ENCODE results near the gene TMEM126A.

The TMEM126A gene

GRCh38 chr11:85697747-85698146, 50.0 kb downstream of the TMEM126A start:
- TF ChIP-seq GATA1 (IDR thresholded peaks at IDR 0.05; ENCODE audit: low read depth, low read length) (no peak), POLR2A (IDR thresholded peaks at IDR 0.05; ENCODE audit: low read length) (no peak)
- no peak for DNase-seq

- TF ChIP-seq GATA1 (IDR thresholded peaks at IDR 0.05; ENCODE audit: low read depth, low read length) (no peak), POLR2A (IDR thresholded peaks at IDR 0.05; ENCODE audit: low read length) (no peak)
- DNase-seq: no peak
Observed at GRCh38 chr11:85698195-85698594, 50.4 kb downstream of the TMEM126A start.

GRCh38 chr11:85699957-85700741, 52.4 kb downstream of the TMEM126A start:
- no peak for TF ChIP-seq GATA1 (IDR thresholded peaks at IDR 0.05; ENCODE audit: low read depth, low read length)
- TF ChIP-seq POLR2A (IDR thresholded peaks at IDR 0.05; ENCODE audit: low read length): no peak
- DNase-seq: no peak

- TF ChIP-seq GATA1 (IDR thresholded peaks at IDR 0.05; ENCODE audit: low read depth, low read length) (no peak), POLR2A (IDR thresholded peaks at IDR 0.05; ENCODE audit: low read length) (no peak)
- DNase-seq: no peak
Observed at GRCh38 chr11:85704967-85705366, 57.2 kb downstream of the TMEM126A start.

- no peak for DNase-seq
- TF ChIP-seq GATA1 (IDR thresholded peaks at IDR 0.05; ENCODE audit: low read depth, low read length): no peak
- no peak for TF ChIP-seq POLR2A (IDR thresholded peaks at IDR 0.05; ENCODE audit: low read length)
Observed at GRCh38 chr11:85705800-85706199, 58.0 kb downstream of the TMEM126A start.

Measured in erythroblast (primary cell).